CD4-positive, alpha-beta memory T cell (primary cell): Measurements from ENCODE around the gene TM4SF4. TPM values are rescaled to one million over a fixed set of nuclear protein-coding genes. Genes with fewer than 3 reads are reported as not detected.

Source experiments
- CTCF ChIA-PET: fragments of 350-600 bp; sonication (Branson Sonifier 250); formaldehyde crosslinking; loops from one replicate; lab custom pipeline; 2021; ENCODE audit warnings: inconsistent platforms; ENCODE audit not compliant: partially characterized antibody; lab: Charles Lee
- POLR2A ChIA-PET: fragments of 350-600 bp; sonication (Branson Sonifier 250); formaldehyde crosslinking; loops from one replicate; lab custom pipeline; 2021; ENCODE audit not compliant: partially characterized antibody; lab: Charles Lee
- DNase-seq, 5 donors: peaks; one replicate each; pipeline versions ENCODE4 v3.0.0 to v3.0.0-alpha.2; 2020 to 2022; ENCODE audit warnings: mixed read lengths in 1 of 5
- H3K27ac ChIP-seq: one replicate; pipeline ENCODE4 v1.7.0; 2013; ENCODE audit warnings: low read depth, low read length
- H3K27me3 ChIP-seq: 2 replicates; pipeline ENCODE4 v1.7.0; 2013; ENCODE audit warnings: mild to moderate bottlenecking, low read length, moderate library complexity; ENCODE audit not compliant: insufficient read depth
- H3K36me3 ChIP-seq: 2 replicates; pipeline ENCODE4 v1.7.0; 2013; ENCODE audit warnings: mild to moderate bottlenecking, low read length, moderate library complexity; ENCODE audit not compliant: insufficient read depth
- H3K4me1 ChIP-seq: 2 replicates; pipeline ENCODE4 v1.7.0; 2013; ENCODE audit warnings: mild to moderate bottlenecking, low read length, moderate library complexity; ENCODE audit not compliant: insufficient read depth
- H3K4me3 ChIP-seq, 2 donors: one replicate each; pipeline ENCODE4 v1.7.0; 2013; ENCODE audit warnings: low read length in 2 of 2, mild to moderate bottlenecking in 1 of 2
- H3K9me3 ChIP-seq, 2 donors: one replicate each; pipeline ENCODE4 v1.7.0; 2013; ENCODE audit warnings: low read length in 2 of 2, control low read depth in 1 of 2; ENCODE audit not compliant: control insufficient read depth in 1 of 2
- H3K27ac Mint-ChIP-seq, 7 donors: one replicate each; pipeline ENCODE4 v1.8.0; 2020 to 2021; ENCODE audit warnings: mixed read lengths in 7 of 7, mild to moderate bottlenecking in 6 of 7, inconsistent platforms in 3 of 7, moderate library complexity in 3 of 7
- H3K27me3 Mint-ChIP-seq, 2 donors: one replicate each; pipeline ENCODE4 v1.8.0; 2020 to 2021; ENCODE audit warnings: mixed read lengths in 2 of 2
- H3K36me3 Mint-ChIP-seq, 2 donors: one replicate each; pipeline ENCODE4 v1.8.0; 2020 to 2021; ENCODE audit warnings: mixed read lengths in 2 of 2, inconsistent platforms in 1 of 2, mild to moderate bottlenecking in 1 of 2
- H3K4me1 Mint-ChIP-seq, 4 donors: one replicate each; pipeline ENCODE4 v1.8.0; 2020 to 2021; ENCODE audit warnings: mixed read lengths in 4 of 4, mild to moderate bottlenecking in 1 of 4
- H3K4me3 Mint-ChIP-seq, 8 donors: one replicate each; pipeline ENCODE4 v1.8.0; 2020 to 2021; ENCODE audit warnings: mixed read lengths in 8 of 8, mild to moderate bottlenecking in 7 of 8, moderate library complexity in 6 of 8, inconsistent platforms in 3 of 8
- H3K9me3 Mint-ChIP-seq, 8 donors: one replicate each; pipeline ENCODE4 v1.8.0; 2020 to 2021; ENCODE audit warnings: mixed read lengths in 8 of 8, mild to moderate bottlenecking in 5 of 8, inconsistent platforms in 3 of 8, moderate library complexity in 1 of 8
- intact Hi-C: fragments of 100-400 bp; cut with micrococcal nuclease; formaldehyde crosslinking; loops from one replicate; pipeline ENCODE4 v1.15.1; 2023
- polyA plus RNA-seq, 2 donors: library from polyadenylated mRNA; unstranded; fragments of 300-500 nt; fragmentation: Illumina TruSeq; gene quantifications; one replicate each; pipeline ENCODE4 v1.2.3, GENCODE V29; 2021
- total RNA-seq, 2 experiments: library from RNA; stranded (reverse); gene quantifications; one replicate each; pipeline ENCODE4 v1.2.3, GENCODE V29; 2021

The TM4SF4 gene
- total and polyA plus RNA-seq, 4 experiments from 2014 or later = not detected

- Mint-ChIP-seq H3K9me3 (no peaks in the 10 kb centered on the region), H3K27me3 (peaks cover 15 to 24% of the 10 kb centered on the region in 2 donors), H3K27ac (no peak overlapping the region), H3K4me1 (no peaks in the 10 kb centered on the region), H3K36me3 (no peaks in the 10 kb centered on the region), H3K4me3 (no peak overlapping the region)
- Histone ChIP-seq H3K36me3 (no peaks in the 10 kb centered on the region), H3K27me3 (peaks cover 9% of the 10 kb centered on the region), H3K9me3 (no peaks in the 10 kb centered on the region), H3K27ac (no peak overlapping the region), H3K4me1 (no peaks in the 10 kb centered on the region), H3K4me3 (no peak overlapping the region)
- ChIA-PET POLR2A (no interaction called here), CTCF (interaction anchor here (1.0 to 1.1 kb wide), 3 partner anchors 8 to 41 kb away, joined by 3 to 4 read pairs (median 3); no protein-coding TSS in a partner anchor)
- intact Hi-C loops = no loop called here
- peak in 2 of 5 donors; percentile 5 to 6 for DNase-seq
These were observed 19.7 kb downstream of the TM4SF4 start for GRCh38 chr3:149494022-149494758.

- POLR2A ChIA-PET = no interaction called here
- Mint-ChIP-seq H3K4me1 (no peaks in the 10 kb centered on the region), H3K36me3 (no peaks in the 10 kb centered on the region), H3K27me3 (peaks cover 14 to 24% of the 10 kb centered on the region in 2 donors), H3K4me3 (no peak overlapping the region), H3K9me3 (no peaks in the 10 kb centered on the region), H3K27ac (no peak overlapping the region)
- no peaks in the 10 kb centered on the region for H3K9me3 ChIP-seq
- no peak overlapping the region for H3K27ac ChIP-seq
- H3K27me3 ChIP-seq = peaks cover 9% of the 10 kb centered on the region
- intact Hi-C loops = no loop called here
- H3K4me1 ChIP-seq = no peaks in the 10 kb centered on the region
- no peak for DNase-seq
- no peaks in the 10 kb centered on the region for H3K36me3 ChIP-seq
- no peak overlapping the region for H3K4me3 ChIP-seq
- CTCF ChIA-PET = interaction anchor here (1.0 to 1.5 kb wide), 3 partner anchors 9 to 209 kb away, joined by 3 to 4 read pairs (median 4); no protein-coding TSS in a partner anchor
These were observed 20.5 kb downstream of the TM4SF4 start for GRCh38 chr3:149494759-149495580.

GRCh38 chr3:149495581-149496125 lies 21.2 kb downstream of the TM4SF4 start:
- no peaks in the 10 kb centered on the region for H3K9me3 ChIP-seq
- Mint-ChIP-seq H3K4me3 (no peak overlapping the region), H3K4me1 (no peaks in the 10 kb centered on the region), H3K27me3 (peaks cover 9 to 20% of the 10 kb centered on the region in 2 donors), H3K27ac (no peak overlapping the region), H3K9me3 (no peaks in the 10 kb centered on the region), H3K36me3 (no peaks in the 10 kb centered on the region)
- DNase-seq = no peak
- ChIA-PET CTCF (interaction anchor here (1.1 to 1.5 kb wide), 2 partner anchors 39 to 208 kb away, joined by 4 read pairs; no protein-coding TSS in a partner anchor), POLR2A (no interaction called here)
- intact Hi-C loops = no loop called here
- H3K27ac ChIP-seq = no peak overlapping the region
- no peak overlapping the region for H3K4me3 ChIP-seq
- no peaks in the 10 kb centered on the region for H3K4me1 ChIP-seq
- H3K27me3 ChIP-seq = peaks cover 6% of the 10 kb centered on the region
- no peaks in the 10 kb centered on the region for H3K36me3 ChIP-seq

GRCh38 chr3:149496891-149497290 lies 22.4 kb downstream of the TM4SF4 start:
- peaks cover 4% of the 10 kb centered on the region for H3K27me3 ChIP-seq
- H3K27ac ChIP-seq = no peak overlapping the region
- Mint-ChIP-seq H3K27me3 (peaks cover 4 to 17% of the 10 kb centered on the region in 2 donors), H3K27ac (no peak overlapping the region), H3K9me3 (no peaks in the 10 kb centered on the region), H3K4me1 (no peaks in the 10 kb centered on the region), H3K4me3 (no peak overlapping the region), H3K36me3 (no peaks in the 10 kb centered on the region)
- POLR2A ChIA-PET = no interaction called here
- DNase-seq = no peak
- no peaks in the 10 kb centered on the region for H3K36me3 ChIP-seq
- CTCF ChIA-PET = interaction anchor here (2.1 kb wide), 1 partner anchor 274 kb away, joined by 4 read pairs; no protein-coding TSS in a partner anchor
- H3K9me3 ChIP-seq = no peaks in the 10 kb centered on the region
- no peaks in the 10 kb centered on the region for H3K4me1 ChIP-seq
- H3K4me3 ChIP-seq = no peak overlapping the region
- intact Hi-C loops = no loop called here

GRCh38 chr3:149497966-149498670 lies 23.6 kb downstream of the TM4SF4 start:
- no peaks in the 10 kb centered on the region for H3K36me3 Mint-ChIP-seq
- no peaks in the 10 kb centered on the region for H3K4me1 Mint-ChIP-seq
- H3K4me3 Mint-ChIP-seq = no peak overlapping the region
- no peak overlapping the region for H3K27ac ChIP-seq
- H3K27me3 ChIP-seq = peaks cover 4% of the 10 kb centered on the region
- H3K9me3 ChIP-seq = no peaks in the 10 kb centered on the region
- no peak overlapping the region for H3K27ac Mint-ChIP-seq
- H3K27me3 Mint-ChIP-seq = peaks cover 0 to 19% of the 10 kb centered on the region in 2 donors
- ChIA-PET CTCF (interaction anchor here (2.1 kb wide), 1 partner anchor 273 kb away, joined by 4 read pairs; no protein-coding TSS in a partner anchor), POLR2A (no interaction called here)
- no peak overlapping the region for H3K4me3 ChIP-seq
- H3K9me3 Mint-ChIP-seq = no peaks in the 10 kb centered on the region
- no peaks in the 10 kb centered on the region for H3K36me3 ChIP-seq
- DNase-seq = no peak
- intact Hi-C loops = no loop called here
- no peaks in the 10 kb centered on the region for H3K4me1 ChIP-seq

GRCh38 chr3:149501524-149501923 lies 27.0 kb downstream of the TM4SF4 start:
- CTCF ChIA-PET = interaction anchor here (0.8 to 2.0 kb wide), 2 partner anchors 9 to 306 kb away, joined by 3 to 7 read pairs; no protein-coding TSS in a partner anchor
- Mint-ChIP-seq H3K4me1 (no peaks in the 10 kb centered on the region), H3K4me3 (no peak overlapping the region), H3K9me3 (no peaks in the 10 kb centered on the region), H3K36me3 (no peaks in the 10 kb centered on the region), H3K27me3 (peaks cover 0 to 14% of the 10 kb centered on the region in 2 donors), H3K27ac (no peak overlapping the region)
- intact Hi-C loops = no loop called here
- H3K9me3 ChIP-seq = no peaks in the 10 kb centered on the region
- no peaks in the 10 kb centered on the region for H3K36me3 ChIP-seq
- H3K4me1 ChIP-seq = no peaks in the 10 kb centered on the region
- no peak overlapping the region for H3K4me3 ChIP-seq
- H3K27ac ChIP-seq = no peak overlapping the region
- no peak for DNase-seq
- POLR2A ChIA-PET = no interaction called here
- no peaks in the 10 kb centered on the region for H3K27me3 ChIP-seq
